GM23338 (cell line): ENCODE data around the gene BCL2A1. TPM values are rescaled to one million over a fixed set of nuclear protein-coding genes. Genes with fewer than 3 reads are reported as not detected.

Experiments used
- ATAC-seq: fragments of 200-7000 bp; cut with Tn5 transposase; 3 replicates; pipeline ENCODE4 v1.9.1; 2020
- DNase-seq: peaks from one replicate; pipeline ENCODE4 v3.0.0-alpha.2; 2015; ENCODE audit warnings: low spot score
- H2AFZ ChIP-seq: fragments of 200-600 bp; sonication (generic); 2 replicates; pipeline ENCODE4 v1.8.0; 2016; ENCODE audit warnings: antibody characterized with exemption, mild to moderate bottlenecking, moderate library complexity
- H3F3A ChIP-seq: fragments of 200-600 bp; sonication (generic); replicated peaks from 2 replicates; pipeline ENCODE4 v1.8.0; 2017; ENCODE audit warnings: antibody characterized with exemption, mixed run types, low read depth
- H3K27ac ChIP-seq: fragments of 200-600 bp; sonication (generic); 2 replicates; pipeline ENCODE4 v1.6.1; 2016; ENCODE audit warnings: low read depth
- H3K27me3 ChIP-seq: fragments of 200-600 bp; sonication (generic); 2 replicates; pipeline ENCODE4 v1.8.0; 2016; ENCODE audit warnings: mild to moderate bottlenecking, mixed run types, moderate library complexity; ENCODE audit not compliant: insufficient read depth
- H3K36me3 ChIP-seq: fragments of 200-600 bp; sonication (generic); 2 replicates; pipeline ENCODE4 v1.8.0; 2016; ENCODE audit warnings: mild to moderate bottlenecking; ENCODE audit not compliant: insufficient read depth
- H3K4me1 ChIP-seq: fragments of 200-600 bp; sonication (generic); 2 replicates; pipeline ENCODE4 v1.8.0; 2016; ENCODE audit warnings: mild to moderate bottlenecking, moderate library complexity; ENCODE audit not compliant: insufficient read depth
- H3K4me2 ChIP-seq: fragments of 200-600 bp; sonication (generic); 2 replicates; pipeline ENCODE4 v1.7.1; 2017; ENCODE audit warnings: mixed run types
- H3K4me3 ChIP-seq: fragments of 200-600 bp; sonication (generic); 2 replicates; pipeline ENCODE4 v1.6.1; 2016; ENCODE audit warnings: mixed run types
- H3K79me2 ChIP-seq: fragments of 200-600 bp; sonication (generic); replicated peaks from 2 replicates; pipeline ENCODE4 v1.8.0; 2017; ENCODE audit warnings: mild to moderate bottlenecking; ENCODE audit not compliant: insufficient read depth
- H3K9me2 ChIP-seq: fragments of 200-600 bp; sonication (generic); 2 replicates; pipeline ENCODE4 v1.8.0; 2017; ENCODE audit not compliant: insufficient read depth
- H4K20me1 ChIP-seq: fragments of 200-600 bp; sonication (generic); replicated peaks from 2 replicates; pipeline ENCODE4 v1.8.0; 2017; ENCODE audit warnings: mild to moderate bottlenecking; ENCODE audit not compliant: insufficient read depth
- H3K27ac Mint-ChIP-seq: 2 replicates; pipeline ENCODE4 v1.8.0; 2020; ENCODE audit warnings: inconsistent platforms, mild to moderate bottlenecking, moderate library complexity, mixed read lengths
- H3K27me3 Mint-ChIP-seq: 3 replicates; pipeline ENCODE4 v1.8.0; 2022; ENCODE audit warnings: low read depth, mild to moderate bottlenecking, moderate library complexity, mixed read lengths, inconsistent platforms; ENCODE audit not compliant: insufficient read depth, poor library complexity
- H3K36me3 Mint-ChIP-seq: 3 replicates; pipeline ENCODE4 v1.8.0; 2021; ENCODE audit warnings: low read depth, mild to moderate bottlenecking, inconsistent platforms, moderate library complexity, mixed read lengths
- H3K4me1 Mint-ChIP-seq: 3 replicates; pipeline ENCODE4 v1.8.0; 2020; ENCODE audit warnings: mild to moderate bottlenecking, inconsistent platforms, mixed read lengths
- H3K4me3 Mint-ChIP-seq: 3 replicates; pipeline ENCODE4 v1.8.0; 2021; ENCODE audit warnings: moderate library complexity, mild to moderate bottlenecking, inconsistent platforms, mixed read lengths
- H3K9me3 Mint-ChIP-seq: 3 replicates; pipeline ENCODE4 v1.8.0; 2020; ENCODE audit warnings: moderate library complexity, mild to moderate bottlenecking, inconsistent platforms, mixed read lengths
- CREB1 ChIP-seq: fragments of 250-450 bp; sonication (Bioruptor Pico); IDR thresholded peaks from 2 replicates; pipeline ENCODE4 v1.5.0; 2020; ENCODE audit warnings: low read depth, mild to moderate bottlenecking, moderate library complexity
- EZH2 ChIP-seq: fragments of 200-600 bp; sonication (generic); IDR thresholded peaks from one replicate; pipeline ENCODE4 v1.8.0; 2017; ENCODE audit warnings: antibody characterized with exemption, mild to moderate bottlenecking, low read depth; ENCODE audit not compliant: unreplicated experiment
- EZH2phosphoT487 ChIP-seq: fragments of 200-600 bp; sonication (generic); IDR thresholded peaks from one replicate; pipeline ENCODE4 v1.8.1; 2018; ENCODE audit warnings: antibody characterized with exemption; ENCODE audit not compliant: unreplicated experiment
- JUNB ChIP-seq: IDR thresholded peaks from one replicate; pipeline ENCODE4 v1.6.1; 2016; ENCODE audit warnings: antibody characterized with exemption; ENCODE audit not compliant: unreplicated experiment
- NANOG ChIP-seq: IDR thresholded peaks from 2 replicates; pipeline ENCODE4 v1.6.1; 2016; ENCODE audit warnings: antibody characterized with exemption, borderline replicate concordance
- POLR2AphosphoS5 ChIP-seq: IDR thresholded peaks from 2 replicates; pipeline ENCODE4 v1.6.1; 2016; ENCODE audit warnings: antibody characterized with exemption, low read depth
- STAT1 ChIP-seq: IDR thresholded peaks from one replicate; pipeline ENCODE4 v1.6.1; 2016; ENCODE audit warnings: antibody characterized with exemption; ENCODE audit not compliant: unreplicated experiment
- ZNF114 ChIP-seq: fragments of 250-450 bp; sonication (Bioruptor Pico); IDR thresholded peaks from 2 replicates; pipeline ENCODE4 v1.5.0; 2020; ENCODE audit warnings: mild to moderate bottlenecking, moderate library complexity
- ZNF331 ChIP-seq: fragments of 250-450 bp; sonication (Bioruptor Pico); IDR thresholded peaks from 2 replicates; pipeline ENCODE4 v1.5.0; 2020; ENCODE audit warnings: low read depth, mild to moderate bottlenecking, moderate library complexity
- polyA plus RNA-seq: library from polyadenylated mRNA; unstranded; fragments of >200 nt; fragmentation: Nextera tagmentation; extraction: Ambion mirVana; gene quantifications from 2 replicates; pipeline ENCODE4 v1.2.1, GENCODE V29; 2016
- total RNA-seq: library from RNA; depleted of rRNA; stranded (reverse); fragments of >200 nt; shearing (Covaris generic); gene quantifications from 2 replicates; pipeline ENCODE4 v1.2.3, GENCODE V29; 2014
- TF ChIP-seq, protein P1 (sequence below): IDR thresholded peaks from 2 replicates; pipeline ENCODE4 v1.6.1; 2016; ENCODE audit warnings: antibody characterized with exemption
- TF ChIP-seq, protein P2 (sequence below), 2 experiments: fragments of 200-600 bp in 1 of 2; sonication (generic) in 1 of 2; conservative IDR thresholded peaks; 2 replicates each; pipeline versions ENCODE4 v1.5.1 to v1.6.1; 2016 to 2017; ENCODE audit warnings: antibody characterized with exemption in 2 of 2, low read depth in 2 of 2, mild to moderate bottlenecking in 2 of 2, moderate library complexity in 1 of 2
- TF ChIP-seq, protein P3 (sequence below): IDR thresholded peaks from one replicate; pipeline ENCODE4 v1.6.1; 2018; ENCODE audit warnings: antibody characterized with exemption; ENCODE audit not compliant: unreplicated experiment

Gene BCL2A1
- total and polyA plus RNA-seq, 2 experiments from 2014 or later, result not detected

GRCh38 chr15:79923079-79923514 lies 47.9 kb downstream of the BCL2A1 start (continued):
- TF ChIP-seq, protein P1, sequence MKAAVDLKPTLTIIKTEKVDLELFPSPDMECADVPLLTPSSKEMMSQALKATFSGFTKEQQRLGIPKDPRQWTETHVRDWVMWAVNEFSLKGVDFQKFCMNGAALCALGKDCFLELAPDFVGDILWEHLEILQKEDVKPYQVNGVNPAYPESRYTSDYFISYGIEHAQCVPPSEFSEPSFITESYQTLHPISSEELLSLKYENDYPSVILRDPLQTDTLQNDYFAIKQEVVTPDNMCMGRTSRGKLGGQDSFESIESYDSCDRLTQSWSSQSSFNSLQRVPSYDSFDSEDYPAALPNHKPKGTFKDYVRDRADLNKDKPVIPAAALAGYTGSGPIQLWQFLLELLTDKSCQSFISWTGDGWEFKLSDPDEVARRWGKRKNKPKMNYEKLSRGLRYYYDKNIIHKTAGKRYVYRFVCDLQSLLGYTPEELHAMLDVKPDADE, result 0 out of 2 replicates have a peak, but pooled peaks have one; percentile 10

- Histone ChIP-seq H3K27ac (peak overlapping the region; percentile 97), H3K36me3 (peaks cover 23% of the 10 kb centered on the region), H4K20me1 (no peaks in the 10 kb centered on the region; the same call in 1 of the 2 replicates), H3K4me2 (peak overlapping the region; percentile 92), H3K9me2 (no peaks in the 10 kb centered on the region; the same call in 1 of the 2 replicates), H3K4me1 (peaks cover 7% of the 10 kb centered on the region; the same call in 1 of the 2 replicates), H3K4me3 (peak overlapping the region; percentile 98), H3F3A (peaks cover 4% of the 10 kb centered on the region; the same call in 1 of the 2 replicates), H3K27me3 (no peaks in the 10 kb centered on the region), H3K79me2 (peaks cover 41% of the 10 kb centered on the region), H2AFZ (0 out of 2 replicates have a peak overlapping the region, but pooled peaks have one; percentile 32)
- H3K36me3 Mint-ChIP-seq, result peaks cover 63% of the 10 kb centered on the region
- DNase-seq (peak; percentile 77), ATAC-seq (peak; percentile 12)
- peak overlapping the region; percentile 89 for H3K27ac Mint-ChIP-seq
- H3K27me3 Mint-ChIP-seq, result peaks cover 22% of the 10 kb centered on the region
- H3K4me3 Mint-ChIP-seq, result peak overlapping the region; percentile 94
- peaks cover 2% of the 10 kb centered on the region; the same call in 1 of the 3 replicates for H3K4me1 Mint-ChIP-seq
- H3K9me3 Mint-ChIP-seq, result peaks cover 61% of the 10 kb centered on the region
- TF ChIP-seq, protein P2, sequence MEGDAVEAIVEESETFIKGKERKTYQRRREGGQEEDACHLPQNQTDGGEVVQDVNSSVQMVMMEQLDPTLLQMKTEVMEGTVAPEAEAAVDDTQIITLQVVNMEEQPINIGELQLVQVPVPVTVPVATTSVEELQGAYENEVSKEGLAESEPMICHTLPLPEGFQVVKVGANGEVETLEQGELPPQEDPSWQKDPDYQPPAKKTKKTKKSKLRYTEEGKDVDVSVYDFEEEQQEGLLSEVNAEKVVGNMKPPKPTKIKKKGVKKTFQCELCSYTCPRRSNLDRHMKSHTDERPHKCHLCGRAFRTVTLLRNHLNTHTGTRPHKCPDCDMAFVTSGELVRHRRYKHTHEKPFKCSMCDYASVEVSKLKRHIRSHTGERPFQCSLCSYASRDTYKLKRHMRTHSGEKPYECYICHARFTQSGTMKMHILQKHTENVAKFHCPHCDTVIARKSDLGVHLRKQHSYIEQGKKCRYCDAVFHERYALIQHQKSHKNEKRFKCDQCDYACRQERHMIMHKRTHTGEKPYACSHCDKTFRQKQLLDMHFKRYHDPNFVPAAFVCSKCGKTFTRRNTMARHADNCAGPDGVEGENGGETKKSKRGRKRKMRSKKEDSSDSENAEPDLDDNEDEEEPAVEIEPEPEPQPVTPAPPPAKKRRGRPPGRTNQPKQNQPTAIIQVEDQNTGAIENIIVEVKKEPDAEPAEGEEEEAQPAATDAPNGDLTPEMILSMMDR (conservative IDR thresholded peaks at IDR 0.05; ENCODE audit: low read depth in 2 of 2), result no peak
- TF ChIP-seq EZH2phosphoT487 (no peak), POLR2AphosphoS5 (no peak), JUNB (no peak), STAT1 (no peak), EZH2 (no peak), CREB1 (CRISPR knock-in tag) (no peak), ZNF114 (no peak), NANOG (no peak), ZNF331 (CRISPR knock-in tag) (no peak)
- TF ChIP-seq, protein P1, result no peak
- TF ChIP-seq, protein P3, sequence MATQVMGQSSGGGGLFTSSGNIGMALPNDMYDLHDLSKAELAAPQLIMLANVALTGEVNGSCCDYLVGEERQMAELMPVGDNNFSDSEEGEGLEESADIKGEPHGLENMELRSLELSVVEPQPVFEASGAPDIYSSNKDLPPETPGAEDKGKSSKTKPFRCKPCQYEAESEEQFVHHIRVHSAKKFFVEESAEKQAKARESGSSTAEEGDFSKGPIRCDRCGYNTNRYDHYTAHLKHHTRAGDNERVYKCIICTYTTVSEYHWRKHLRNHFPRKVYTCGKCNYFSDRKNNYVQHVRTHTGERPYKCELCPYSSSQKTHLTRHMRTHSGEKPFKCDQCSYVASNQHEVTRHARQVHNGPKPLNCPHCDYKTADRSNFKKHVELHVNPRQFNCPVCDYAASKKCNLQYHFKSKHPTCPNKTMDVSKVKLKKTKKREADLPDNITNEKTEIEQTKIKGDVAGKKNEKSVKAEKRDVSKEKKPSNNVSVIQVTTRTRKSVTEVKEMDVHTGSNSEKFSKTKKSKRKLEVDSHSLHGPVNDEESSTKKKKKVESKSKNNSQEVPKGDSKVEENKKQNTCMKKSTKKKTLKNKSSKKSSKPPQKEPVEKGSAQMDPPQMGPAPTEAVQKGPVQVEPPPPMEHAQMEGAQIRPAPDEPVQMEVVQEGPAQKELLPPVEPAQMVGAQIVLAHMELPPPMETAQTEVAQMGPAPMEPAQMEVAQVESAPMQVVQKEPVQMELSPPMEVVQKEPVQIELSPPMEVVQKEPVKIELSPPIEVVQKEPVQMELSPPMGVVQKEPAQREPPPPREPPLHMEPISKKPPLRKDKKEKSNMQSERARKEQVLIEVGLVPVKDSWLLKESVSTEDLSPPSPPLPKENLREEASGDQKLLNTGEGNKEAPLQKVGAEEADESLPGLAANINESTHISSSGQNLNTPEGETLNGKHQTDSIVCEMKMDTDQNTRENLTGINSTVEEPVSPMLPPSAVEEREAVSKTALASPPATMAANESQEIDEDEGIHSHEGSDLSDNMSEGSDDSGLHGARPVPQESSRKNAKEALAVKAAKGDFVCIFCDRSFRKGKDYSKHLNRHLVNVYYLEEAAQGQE, result no peak
These were observed 48.4 kb downstream of the BCL2A1 start for GRCh38 chr15:79922512-79923078.
